ENCODE data around the gene FUT8. TPM values are rescaled to one million over a fixed set of nuclear protein-coding genes. Genes with fewer than 3 reads are reported as not detected.

The FUT8 gene
- total RNA-seq, 1 donor from 2014 or later = 56.6 TPM

GRCh38 chr14:65478017-65478416 is 65.5 kb downstream of the FUT8 start:
- H3K36me3 Mint-ChIP-seq (ENCODE audit: unreplicated experiment) = no peaks in the 10 kb centered on the region
- H3K27me3 Mint-ChIP-seq (ENCODE audit: unreplicated experiment) = peaks cover 2% of the 10 kb centered on the region
- no peak overlapping the region for H3K4me3 Mint-ChIP-seq (ENCODE audit: unreplicated experiment)
- TF ChIP-seq CTCF (IDR thresholded peaks at IDR 0.05; ENCODE audit: partially characterized antibody, unreplicated experiment) = no peak
- peaks cover 13% of the 10 kb centered on the region for H3K4me1 Mint-ChIP-seq (ENCODE audit: low read depth, unreplicated experiment)
- no peak for DNase-seq
- H3K27ac Mint-ChIP-seq (ENCODE audit: unreplicated experiment) = no peak overlapping the region
- H3K9me3 Mint-ChIP-seq (ENCODE audit: unreplicated experiment) = no peaks in the 10 kb centered on the region

- Mint-ChIP-seq H3K9me3 (ENCODE audit: unreplicated experiment) (no peaks in the 10 kb centered on the region), H3K27ac (ENCODE audit: unreplicated experiment) (no peak overlapping the region), H3K36me3 (ENCODE audit: unreplicated experiment) (no peaks in the 10 kb centered on the region), H3K4me1 (ENCODE audit: low read depth, unreplicated experiment) (peaks cover 11% of the 10 kb centered on the region), H3K27me3 (ENCODE audit: unreplicated experiment) (peaks cover 2% of the 10 kb centered on the region), H3K4me3 (ENCODE audit: unreplicated experiment) (no peak overlapping the region)
- no peak for DNase-seq
- no peak for TF ChIP-seq CTCF (IDR thresholded peaks at IDR 0.05; ENCODE audit: partially characterized antibody, unreplicated experiment)
Observed at GRCh38 chr14:65478596-65478995, 66.1 kb downstream of the FUT8 start.

- Mint-ChIP-seq H3K27ac (ENCODE audit: unreplicated experiment) (no peak overlapping the region), H3K9me3 (ENCODE audit: unreplicated experiment) (no peaks in the 10 kb centered on the region), H3K27me3 (ENCODE audit: unreplicated experiment) (peaks cover 2% of the 10 kb centered on the region), H3K4me3 (ENCODE audit: unreplicated experiment) (no peak overlapping the region), H3K4me1 (ENCODE audit: low read depth, unreplicated experiment) (peaks cover 8% of the 10 kb centered on the region), H3K36me3 (ENCODE audit: unreplicated experiment) (no peaks in the 10 kb centered on the region)
- TF ChIP-seq CTCF (IDR thresholded peaks at IDR 0.05; ENCODE audit: partially characterized antibody, unreplicated experiment) = no peak
- DNase-seq = no peak
Observed at GRCh38 chr14:65479386-65479785, 66.9 kb downstream of the FUT8 start.

GRCh38 chr14:65482757-65483438 is 70.4 kb downstream of the FUT8 start:
- peaks cover 3% of the 10 kb centered on the region for H3K9me3 Mint-ChIP-seq (ENCODE audit: unreplicated experiment)
- no peaks in the 10 kb centered on the region for H3K27me3 Mint-ChIP-seq (ENCODE audit: unreplicated experiment)
- no peak for DNase-seq
- no peak overlapping the region for H3K4me3 Mint-ChIP-seq (ENCODE audit: unreplicated experiment)
- peaks cover 14% of the 10 kb centered on the region for H3K4me1 Mint-ChIP-seq (ENCODE audit: low read depth, unreplicated experiment)
- TF ChIP-seq CTCF (IDR thresholded peaks at IDR 0.05; ENCODE audit: partially characterized antibody, unreplicated experiment) = no peak
- H3K36me3 Mint-ChIP-seq (ENCODE audit: unreplicated experiment) = no peaks in the 10 kb centered on the region
- no peak overlapping the region for H3K27ac Mint-ChIP-seq (ENCODE audit: unreplicated experiment)

DNA sequence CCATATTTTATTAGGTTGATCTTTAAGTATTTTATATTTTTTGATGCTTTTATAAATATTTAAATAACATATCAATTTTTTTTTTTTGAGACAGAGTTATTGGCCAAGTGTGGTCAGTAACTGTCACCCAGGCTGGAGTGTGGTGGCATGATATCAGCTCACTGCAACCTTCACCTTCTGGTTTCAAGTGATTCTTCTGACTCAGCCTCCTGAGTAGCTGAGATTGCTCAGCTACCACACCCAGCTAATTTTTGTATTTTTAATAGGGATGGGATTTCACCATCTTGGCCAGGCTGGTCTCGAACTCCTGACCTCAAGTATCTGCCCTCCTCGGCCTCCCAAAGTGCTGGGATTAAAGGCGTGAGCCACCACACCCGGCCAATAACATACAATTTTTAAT is 71.1 kb downstream of the FUT8 start:
- H3K4me3 Mint-ChIP-seq (ENCODE audit: unreplicated experiment) = no peak overlapping the region
- no peak for TF ChIP-seq CTCF (IDR thresholded peaks at IDR 0.05; ENCODE audit: partially characterized antibody, unreplicated experiment)
- no peaks in the 10 kb centered on the region for H3K27me3 Mint-ChIP-seq (ENCODE audit: unreplicated experiment)
- H3K27ac Mint-ChIP-seq (ENCODE audit: unreplicated experiment) = no peak overlapping the region
- H3K36me3 Mint-ChIP-seq (ENCODE audit: unreplicated experiment) = no peaks in the 10 kb centered on the region
- H3K9me3 Mint-ChIP-seq (ENCODE audit: unreplicated experiment) = peaks cover 3% of the 10 kb centered on the region
- DNase-seq = no peak
- peaks cover 16% of the 10 kb centered on the region for H3K4me1 Mint-ChIP-seq (ENCODE audit: low read depth, unreplicated experiment)

Data from glutamatergic neuron (in vitro differentiated cells).